Trophoblast cell (in vitro differentiated cells and primary cell): ENCODE data around the gene ANO10.

Source experiments
- DNase-seq, 2 donors: peaks; one replicate each; pipeline ENCODE4 v3.0.0-alpha.2; 2016
- H2AFZ ChIP-seq: 2 replicates; pipeline ENCODE4 v1.6.1; 2013; ENCODE audit warnings: low read length, moderate library complexity, mild to moderate bottlenecking; ENCODE audit not compliant: insufficient read depth, poor library complexity
- H2AK5ac ChIP-seq: 2 replicates; pipeline ENCODE4 v1.6.1; 2013; ENCODE audit warnings: mild to moderate bottlenecking, low read length
- H2BK120ac ChIP-seq: 2 replicates; pipeline ENCODE4 v1.6.1; 2013; ENCODE audit warnings: low read length, mild to moderate bottlenecking, moderate library complexity; ENCODE audit not compliant: insufficient read depth, poor library complexity
- H2BK12ac ChIP-seq: 2 replicates; pipeline ENCODE4 v1.6.1; 2013; ENCODE audit warnings: mild to moderate bottlenecking, low read length, moderate library complexity
- H2BK5ac ChIP-seq: 2 replicates; pipeline ENCODE4 v1.6.1; 2013; ENCODE audit warnings: low read length, low read depth, moderate library complexity, mild to moderate bottlenecking; ENCODE audit not compliant: poor library complexity
- H3K14ac ChIP-seq: 2 replicates; pipeline ENCODE4 v1.6.1; 2013; ENCODE audit warnings: mild to moderate bottlenecking, low read length
- H3K18ac ChIP-seq: 2 replicates; pipeline ENCODE4 v1.6.1; 2013; ENCODE audit warnings: mild to moderate bottlenecking, low read length
- H3K23ac ChIP-seq: 2 replicates; pipeline ENCODE4 v1.6.1; 2013; ENCODE audit warnings: low read length
- H3K27ac ChIP-seq: 2 replicates; pipeline ENCODE4 v1.5.1; 2013; ENCODE audit warnings: low read depth, mild to moderate bottlenecking, inconsistent platforms, low read length, moderate library complexity
- H3K27me3 ChIP-seq: 2 replicates; pipeline ENCODE4 v1.6.1; 2013; ENCODE audit warnings: inconsistent platforms, mild to moderate bottlenecking, low read length, moderate library complexity; ENCODE audit not compliant: insufficient read depth
- H3K36me3 ChIP-seq, 2 experiments: 1 replicate in 1 of 2; 2 replicates in 1 of 2; pipeline ENCODE4 v1.6.1; 2013; ENCODE audit warnings: low read length in 2 of 2, mild to moderate bottlenecking in 2 of 2, moderate library complexity in 1 of 2; ENCODE audit not compliant: insufficient read depth in 2 of 2, control insufficient read depth in 1 of 2
- H3K4ac ChIP-seq: 2 replicates; pipeline ENCODE4 v1.6.1; 2013; ENCODE audit warnings: low read depth, mild to moderate bottlenecking, low read length, moderate library complexity
- H3K4me1 ChIP-seq, 2 experiments: 1 replicate in 1 of 2; 2 replicates in 1 of 2; pipeline ENCODE4 v1.6.1; 2013; ENCODE audit warnings: low read length in 2 of 2, mild to moderate bottlenecking in 2 of 2, moderate library complexity in 1 of 2; ENCODE audit not compliant: insufficient read depth in 2 of 2, control insufficient read depth in 1 of 2
- H3K4me2 ChIP-seq: 2 replicates; pipeline ENCODE4 v1.6.1; 2013; ENCODE audit warnings: inconsistent platforms, mild to moderate bottlenecking, low read length, moderate library complexity
- H3K4me3 ChIP-seq: 2 replicates; pipeline ENCODE4 v1.5.1; 2013; ENCODE audit warnings: mild to moderate bottlenecking, low read depth, low read length, inconsistent platforms
- H3K79me1 ChIP-seq: one replicate; pipeline ENCODE4 v1.6.1; 2013; ENCODE audit warnings: low read length
- H3K79me2 ChIP-seq: 2 replicates; pipeline ENCODE4 v1.6.1; 2013; ENCODE audit warnings: low read length, mild to moderate bottlenecking; ENCODE audit not compliant: control insufficient read depth, insufficient read depth, poor library complexity
- H3K9ac ChIP-seq: 2 replicates; pipeline ENCODE4 v1.6.1; 2013; ENCODE audit warnings: mild to moderate bottlenecking, low read length
- H3K9me3 ChIP-seq: 2 replicates; pipeline ENCODE4 v1.6.1; 2013; ENCODE audit warnings: low read depth, mild to moderate bottlenecking, control low read depth, inconsistent platforms, low read length; ENCODE audit not compliant: insufficient read depth
- H4K12ac ChIP-seq: 2 replicates; pipeline ENCODE4 v1.6.1; 2013; ENCODE audit warnings: low read depth, mild to moderate bottlenecking, low read length, moderate library complexity
- H4K8ac ChIP-seq: 2 replicates; pipeline ENCODE4 v1.6.1; 2013; ENCODE audit warnings: low read depth, mild to moderate bottlenecking, low read length, moderate library complexity
- H4K91ac ChIP-seq: one replicate; pipeline ENCODE4 v1.6.1; 2013; ENCODE audit warnings: low read depth, mild to moderate bottlenecking, low read length, moderate library complexity
- whole genome bisulfite sequencing: extraction: QIAGEN DNeasy Blood & Tissue Kit; methylation state at CpG from one replicate; pipeline ENCODE4 v1.1.7; 2013; ENCODE audit warnings: missing lambda C conversion rate; ENCODE audit not compliant: insufficient read length, insufficient coverage; ENCODE audit errors: extremely low coverage; 5-methylcytosine and 5-hydroxymethylcytosine counted together

Gene ANO10

GRCh38 chr3:43515970-43516635 is 105.7 kb downstream of the ANO10 start:
- no peak overlapping the region for H2BK12ac ChIP-seq
- no peak overlapping the region for H4K91ac ChIP-seq
- no peak overlapping the region for H2AK5ac ChIP-seq
- H3K27me3 ChIP-seq: no peaks in the 10 kb centered on the region
- no peak overlapping the region for H4K12ac ChIP-seq
- no peak overlapping the region for H3K9ac ChIP-seq
- no CpG with 5 or more reads among the region's 9 CpGs for WGBS
- H3K18ac ChIP-seq: no peak overlapping the region
- H2BK5ac ChIP-seq: no peak overlapping the region
- H3K36me3 ChIP-seq: peaks cover 0 to 2% of the 10 kb centered on the region in 2 experiments
- no peak overlapping the region for H3K14ac ChIP-seq
- no peak overlapping the region for H2AFZ ChIP-seq
- no peak overlapping the region for H2BK120ac ChIP-seq
- DNase-seq: no peak
- H3K4me2 ChIP-seq: no peak overlapping the region
- H4K8ac ChIP-seq: no peak overlapping the region
- peaks cover 0 to 6% of the 10 kb centered on the region in 2 experiments for H3K4me1 ChIP-seq
- no peak overlapping the region for H3K23ac ChIP-seq
- no peak overlapping the region for H3K27ac ChIP-seq
- no peak overlapping the region for H3K4ac ChIP-seq
- H3K79me2 ChIP-seq: no peaks in the 10 kb centered on the region
- H3K9me3 ChIP-seq: no peaks in the 10 kb centered on the region
- H3K4me3 ChIP-seq: no peak overlapping the region
- H3K79me1 ChIP-seq: no peaks in the 10 kb centered on the region

- no peak overlapping the region for H2AFZ ChIP-seq
- H3K9ac ChIP-seq: no peak overlapping the region
- H4K91ac ChIP-seq: no peak overlapping the region
- peaks cover 0 to 6% of the 10 kb centered on the region in 2 experiments for H3K4me1 ChIP-seq
- no peaks in the 10 kb centered on the region for H3K79me1 ChIP-seq
- no peak overlapping the region for H3K18ac ChIP-seq
- no peak overlapping the region for H2BK12ac ChIP-seq
- no peak overlapping the region for H3K4me3 ChIP-seq
- DNase-seq: no peak
- no peak overlapping the region for H2BK120ac ChIP-seq
- no peak overlapping the region for H3K4ac ChIP-seq
- H3K4me2 ChIP-seq: no peak overlapping the region
- H3K79me2 ChIP-seq: no peaks in the 10 kb centered on the region
- no peaks in the 10 kb centered on the region for H3K27me3 ChIP-seq
- H3K23ac ChIP-seq: no peak overlapping the region
- no peak overlapping the region for H4K12ac ChIP-seq
- H3K27ac ChIP-seq: no peak overlapping the region
- peaks cover 0 to 2% of the 10 kb centered on the region in 2 experiments for H3K36me3 ChIP-seq
- no CpG with 5 or more reads among the region's 2 CpGs for WGBS
- H3K14ac ChIP-seq: no peak overlapping the region
- H2BK5ac ChIP-seq: no peak overlapping the region
- H3K9me3 ChIP-seq: no peaks in the 10 kb centered on the region
- H2AK5ac ChIP-seq: no peak overlapping the region
- H4K8ac ChIP-seq: no peak overlapping the region
These were observed 106.4 kb downstream of the ANO10 start for GRCh38 chr3:43515208-43515917.

- H3K9me3 ChIP-seq: no peaks in the 10 kb centered on the region
- H4K12ac ChIP-seq: no peak overlapping the region
These were observed 108.9 kb downstream of the ANO10 start for GRCh38 chr3:43512754-43513404.

GRCh38 chr3:43506644-43507043 is 115.2 kb downstream of the ANO10 start:
- Histone ChIP-seq H3K36me3 (no peaks in the 10 kb centered on the region), H3K9ac (no peak overlapping the region), H2BK5ac (no peak overlapping the region), H3K4me1 (peaks cover 0 to 1% of the 10 kb centered on the region in 2 experiments), H2AFZ (no peak overlapping the region), H2BK12ac (no peak overlapping the region), H3K79me1 (peaks cover 2% of the 10 kb centered on the region), H2BK120ac (no peak overlapping the region), H2AK5ac (no peak overlapping the region), H3K4me2 (no peak overlapping the region), H3K4me3 (no peak overlapping the region), H3K79me2 (no peaks in the 10 kb centered on the region), H3K14ac (no peak overlapping the region), H3K27ac (no peak overlapping the region), H4K91ac (no peak overlapping the region), H3K4ac (no peak overlapping the region), H3K27me3 (no peaks in the 10 kb centered on the region), H3K23ac (no peak overlapping the region), H4K8ac (no peak overlapping the region), H3K9me3 (no peaks in the 10 kb centered on the region), H4K12ac (no peak overlapping the region), H3K18ac (no peak overlapping the region)
- whole genome bisulfite sequencing: no CpG with 5 or more reads among the region's 4 CpGs
- no peak for DNase-seq

More at GRCh38 chr3:43512754-43513404, 108.9 kb downstream of the ANO10 start:
- H3K4me2 ChIP-seq: no peak overlapping the region
- no peak overlapping the region for H3K18ac ChIP-seq
- no peak overlapping the region for H3K4ac ChIP-seq
- H3K23ac ChIP-seq: no peak overlapping the region
- peaks cover 0 to 2% of the 10 kb centered on the region in 2 experiments for H3K36me3 ChIP-seq
- H3K27ac ChIP-seq: no peak overlapping the region
- WGBS: no CpG with 5 or more reads among the region's 5 CpGs
- H2BK5ac ChIP-seq: no peak overlapping the region
- no peak overlapping the region for H2BK12ac ChIP-seq
- H3K4me1 ChIP-seq: peaks cover 0 to 6% of the 10 kb centered on the region in 2 experiments
- no peak overlapping the region for H2BK120ac ChIP-seq
- no peak overlapping the region for H2AK5ac ChIP-seq
- no peak overlapping the region for H3K14ac ChIP-seq
- no peak overlapping the region for H4K8ac ChIP-seq
- H3K4me3 ChIP-seq: no peak overlapping the region
- H3K9ac ChIP-seq: no peak overlapping the region
- no peaks in the 10 kb centered on the region for H3K79me1 ChIP-seq
- DNase-seq: no peak
- no peaks in the 10 kb centered on the region for H3K27me3 ChIP-seq
- no peaks in the 10 kb centered on the region for H3K79me2 ChIP-seq
- no peak overlapping the region for H2AFZ ChIP-seq
- no peak overlapping the region for H4K91ac ChIP-seq
